ENCODE measurements around the gene FBXO33. TPM values are rescaled to one million over a fixed set of nuclear protein-coding genes. Genes with fewer than 3 reads are reported as not detected.
A peak's percentile ranks its signal among the peaks of the same experiment; 100 is the strongest.

Gene FBXO33
- total and polyA plus RNA-seq, 2 of the 8 experiments (the other 6 are each of a cell fraction or from before 2014, with no cell fraction given) = 4.7 to 11.5 TPM

DNA sequence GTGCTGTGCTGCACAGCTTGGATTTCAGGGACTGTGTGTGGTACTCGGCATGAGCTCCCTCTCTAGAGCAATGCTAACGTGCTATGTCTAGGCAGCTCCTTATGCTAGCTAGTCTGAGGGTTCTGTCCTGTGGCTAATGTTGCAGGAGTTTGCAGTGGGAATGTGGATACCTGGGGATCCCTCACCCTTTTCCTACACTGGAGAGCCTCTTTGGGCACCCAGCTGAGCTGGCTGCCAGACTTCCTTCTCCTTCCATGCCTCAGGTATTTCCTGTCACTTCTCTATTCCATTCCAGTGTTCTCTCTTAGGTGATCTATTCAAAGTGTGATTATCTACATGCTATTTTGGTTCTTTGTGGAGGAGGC lies 64.9 kb downstream of the FBXO33 start:
- Histone ChIP-seq H2BK120ac (replicated peaks; ENCODE audit: low read depth, low read length) (no peak overlapping the region), H4K20me1 (replicated peaks in 1 of 2; ENCODE audit: control insufficient read depth in 1 of 2, insufficient read depth in 2 of 2, low read length in 2 of 2) (no peaks in the 10 kb centered on the region), H4K5ac (ENCODE audit: insufficient read length, low read depth, low read length) (no peak overlapping the region), H2BK15ac (ENCODE audit: low read length) (no peak overlapping the region; the same call in 1 of the 2 replicates), H3K27ac (ENCODE audit: low read depth, low read length) (0 out of 2 replicates have a peak overlapping the region, but pooled peaks have one; percentile 13), H3K9ac (replicated peaks in 1 of 4; ENCODE audit: extremely low read depth in 1 of 4, low read depth in 3 of 4, low read length in 3 of 4) (no peak overlapping the region), H3K4me3 (ENCODE audit: extremely low read depth in 1 of 4, insufficient read depth in 2 of 4, low read depth in 3 of 4, low read length in 4 of 4) (no peak overlapping the region), H3K4me1 (replicated peaks in 1 of 4; ENCODE audit: control insufficient read depth in 3 of 4, insufficient read depth in 4 of 4, low read length in 3 of 4) (peaks cover 8 to 10% (median 9%) of the 10 kb centered on the region in 4 experiments), H4K8ac (ENCODE audit: extremely low read depth, insufficient read depth, low read length) (peak overlapping the region; percentile 38; the same call in 1 of the 2 replicates), H3K18ac (ENCODE audit: extremely low read depth, low read length) (0 out of 2 replicates have a peak overlapping the region, but pooled peaks have one; percentile 35), H3K36me3 (ENCODE audit: control insufficient read depth in 2 of 4, insufficient read depth in 4 of 4, low read length in 3 of 4) (no peaks in the 10 kb centered on the region), H2BK20ac (ENCODE audit: low read length) (0 out of 2 replicates have a peak overlapping the region, but pooled peaks have one; percentile 13), H3K4ac (replicated peaks; ENCODE audit: insufficient read length, low read depth, low read length) (no peak overlapping the region), H3K23me2 (ENCODE audit: low read depth, low read length) (no peaks in the 10 kb centered on the region), H3K79me1 (ENCODE audit: low read depth, low read length) (no peaks in the 10 kb centered on the region), H2AFZ (ENCODE audit: low read length) (no peak overlapping the region), H3K4me2 (ENCODE audit: insufficient read depth in 1 of 2, low read depth in 2 of 2, low read length in 2 of 2) (peak overlapping the region in 1 of 2 experiments; percentile 31; a peak in 2 of 4 replicates), H2BK12ac (ENCODE audit: low read depth, low read length) (peak overlapping the region; percentile 71; the same call in 1 of the 2 replicates), H3K9me3 (ENCODE audit: insufficient read depth in 2 of 2, low read depth in 1 of 2, low read length in 1 of 2) (no peaks in the 10 kb centered on the region), H4K91ac (replicated peaks; ENCODE audit: insufficient read length, low read length) (no peak overlapping the region), H3K79me2 (ENCODE audit: control insufficient read depth in 1 of 2, insufficient read depth in 2 of 2, low read length in 2 of 2) (no peaks in the 10 kb centered on the region), H2AK5ac (ENCODE audit: low read depth, low read length) (peak overlapping the region; percentile 41; the same call in 1 of the 2 replicates), H3K23ac (ENCODE audit: insufficient read length) (no peak overlapping the region), H3K56ac (replicated peaks; ENCODE audit: insufficient read length, low read depth, low read length) (no peak overlapping the region), H3K14ac (ENCODE audit: insufficient read length) (no peak overlapping the region), H3K27me3 (replicated peaks in 1 of 4; ENCODE audit: control insufficient read depth in 3 of 4, extremely low read depth in 1 of 4, insufficient read depth in 3 of 4, low read length in 3 of 4) (no peaks in the 10 kb centered on the region), H2BK5ac (ENCODE audit: low read depth, low read length) (peak overlapping the region; percentile 84)
- ChIA-PET CTCF (ENCODE audit: partially characterized antibody) (interaction anchor here (0.9 to 1.8 kb wide), 4 partner anchors 100 to 270 kb away, joined by 3 to 12 read pairs (median 4); no protein-coding TSS in a partner anchor), POLR2A (ENCODE audit: partially characterized antibody) (interaction anchor here (1.2 to 1.3 kb wide), 3 partner anchors 9 to 192 kb away, joined by 3 to 4 read pairs (median 3); partner anchors contain the start of gene PNN)
- 43% methylated on average over 2 of the region's 2 CpGs; no CpG with 5 or more reads in 1 of the 2 experiments for WGBS, 2 experiments (ENCODE audit: extremely low coverage in 1 of 2, insufficient coverage in 1 of 2, insufficient read length in 1 of 2, insufficient replicate concordance in 2 of 2, low coverage in 1 of 2, low lambda C conversion rate in 2 of 2, missing lambda C conversion rate in 1 of 2)
- TF ChIP-seq RBBP5 (IDR thresholded peaks at IDR 0.05; ENCODE audit: borderline replicate concordance, low read depth, low read length) = no peak
- TF ChIP-seq SIX5 (IDR thresholded peaks at IDR 0.05; ENCODE audit: low read depth, low read length) = no peak
- no peak for TF ChIP-seq SP1 (IDR thresholded peaks at IDR 0.05; ENCODE audit: low read depth, low read length)
- TF ChIP-seq BACH1 (IDR thresholded peaks at IDR 0.05; ENCODE audit: low read length) = no peak
- TF ChIP-seq CEBPB (IDR thresholded peaks at IDR 0.05; ENCODE audit: low read depth, low read length) = no peak
- TF ChIP-seq CBX5 (IDR thresholded peaks at IDR 0.05; ENCODE audit: low read depth, low read length) = no peak
- no peak for TF ChIP-seq SUZ12 (IDR thresholded peaks at IDR 0.05; ENCODE audit: low read length)
- DNase-seq (ENCODE audit: low read depth in 1 of 2, low spot score in 2 of 2) (peak in 1 of 2 experiments; percentile 23), FAIRE-seq (no peak)

Data from H1 (cell line).